GM11168 (cell line): ENCODE results near the gene CLIP2.
"Not testable (repeated sequence)": the region's sequence is repeated elsewhere in the genome, so short reads cannot be mapped to it uniquely, and the experiment has no call there.

Source experiments
- in situ Hi-C: fragments of 300-500 bp; cut with MboI; formaldehyde crosslinking; loops from one replicate; pipeline ENCODE4 v1.12.0; 2022; ENCODE audit warnings: low sequenced_read_pairs; ENCODE audit not compliant: unreplicated experiment

CLIP2 gene

DNA sequence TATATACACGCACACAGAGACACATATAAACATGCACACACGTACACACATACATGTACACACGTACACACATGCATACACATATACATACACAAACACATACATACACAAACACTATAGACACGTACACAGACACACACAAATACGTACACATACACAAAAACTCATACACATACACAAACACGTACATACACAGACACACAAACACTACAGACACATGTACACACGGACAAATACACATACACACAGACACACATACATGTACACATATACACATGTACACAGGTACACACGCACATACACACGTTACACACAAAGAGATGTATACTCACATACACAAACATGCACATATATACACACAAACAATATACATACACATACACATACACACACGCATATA, 129.3 kb downstream of the CLIP2 start:
- in situ Hi-C loops = loop anchor here (25.0 kb wide), 1 partner anchor 444 kb away; the partner anchor contains the start of gene GTF2IRD2

DNA sequence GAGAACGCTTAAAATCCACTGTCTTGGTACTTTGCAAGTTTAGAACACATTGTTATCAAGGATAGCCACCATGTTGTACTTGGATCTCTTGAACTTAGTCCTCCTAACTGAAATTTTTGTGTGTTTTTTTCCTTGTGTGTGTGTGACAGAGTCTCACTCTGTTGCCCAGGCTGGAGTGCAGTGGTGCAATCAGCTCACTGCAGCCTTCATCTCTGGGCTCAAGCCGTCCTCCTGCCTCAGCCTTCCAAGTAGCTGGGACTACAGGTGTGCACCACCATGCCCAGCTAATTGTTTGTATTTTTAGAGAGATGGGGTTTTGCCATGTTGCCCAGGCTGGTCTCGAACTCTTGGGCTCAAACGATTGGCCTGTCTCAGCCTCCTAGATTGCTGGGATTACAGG, 130.0 kb downstream of the CLIP2 start:
- in situ Hi-C loops = loop anchor here (25.0 kb wide), 1 partner anchor 443 kb away; the partner anchor contains the start of gene GTF2IRD2

GRCh38 chr7:74420006-74420405, 130.8 kb downstream of the CLIP2 start:
- in situ Hi-C loops = loop anchor here (25.0 kb wide), 1 partner anchor 442 kb away; the partner anchor contains the start of gene GTF2IRD2

- in situ Hi-C loops = loop anchor here (25.0 kb wide), 1 partner anchor 438 kb away; the partner anchor contains the start of gene GTF2IRD2
Measured at GRCh38 chr7:74424291-74424880, 135.2 kb downstream of the CLIP2 start.

DNA sequence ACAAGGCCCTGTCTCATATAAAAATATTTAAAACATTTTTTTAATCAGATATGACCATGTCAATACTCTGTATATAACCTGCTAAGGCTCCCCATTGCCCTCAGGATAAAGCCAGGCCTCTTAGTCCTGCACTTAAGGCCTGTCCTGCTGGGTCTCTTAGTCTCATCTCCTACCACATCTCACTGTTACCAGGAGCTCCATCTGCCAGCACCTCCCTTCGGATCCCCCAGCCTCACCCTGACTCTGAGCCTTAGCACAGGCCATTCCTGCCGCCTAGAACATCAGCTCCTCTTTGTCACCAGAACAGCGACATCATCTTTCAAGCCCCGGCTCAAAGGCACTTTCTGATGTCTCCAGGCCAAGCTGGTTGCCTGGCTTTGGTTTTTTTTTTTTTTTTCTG, 138.8 kb downstream of the CLIP2 start:
- in situ Hi-C loops = no loop called here

- in situ Hi-C loops = no loop called here
Measured at GRCh38 chr7:74429153-74429747, 140.0 kb downstream of the CLIP2 start.

DNA sequence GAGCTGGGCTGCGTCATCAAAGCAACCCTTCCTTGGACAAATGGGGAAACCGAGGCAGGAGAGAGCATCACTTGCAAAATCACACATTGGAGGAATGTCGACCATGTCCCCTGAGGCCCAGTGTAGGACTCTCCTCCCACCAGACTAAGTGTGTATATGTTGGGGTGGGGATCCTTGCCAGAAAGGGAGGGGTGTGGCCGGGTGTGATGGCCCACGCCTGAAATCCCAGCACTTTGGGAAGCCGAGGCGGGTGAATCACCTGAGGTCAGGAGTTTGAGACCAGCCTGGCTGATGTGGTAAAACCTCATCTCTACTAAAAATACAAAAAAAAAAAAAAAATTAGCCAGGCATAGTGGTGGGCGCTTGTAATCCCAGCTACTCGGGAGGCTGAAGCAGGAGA, 141.2 kb downstream of the CLIP2 start:
- in situ Hi-C loops = not testable (repeated sequence)

DNA sequence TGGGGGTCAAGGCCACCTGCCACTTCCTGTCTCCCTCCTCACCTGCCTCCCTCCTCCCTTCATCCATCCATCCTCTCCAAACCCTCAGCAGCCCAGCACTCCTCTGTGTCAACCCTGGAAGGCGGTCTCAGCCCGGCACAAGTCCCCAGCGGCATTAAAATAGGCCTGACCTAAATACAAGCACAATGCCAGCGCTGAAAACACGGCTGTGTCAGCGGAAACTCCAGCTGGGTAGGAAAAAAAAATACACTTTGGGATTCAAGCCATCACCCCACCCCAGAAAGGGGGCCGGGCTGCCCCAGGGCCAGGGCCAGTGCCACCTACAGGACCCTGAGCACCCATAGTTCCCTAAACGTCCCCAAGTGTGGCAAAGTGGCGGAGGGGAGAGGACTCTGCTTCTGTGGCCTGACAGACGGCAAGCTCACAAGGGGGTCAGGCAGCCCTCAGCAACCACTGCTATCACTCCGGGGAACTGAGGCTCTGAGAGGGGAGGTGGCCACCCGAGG, 141.8 kb downstream of the CLIP2 start:
- in situ Hi-C loops = no loop called here

GRCh38 chr7:74437291-74437571, 148.0 kb downstream of the CLIP2 start:
- in situ Hi-C loops = not testable (repeated sequence)

- in situ Hi-C loops = no loop called here
Measured at GRCh38 chr7:74438327-74438726, 149.1 kb downstream of the CLIP2 start.

DNA sequence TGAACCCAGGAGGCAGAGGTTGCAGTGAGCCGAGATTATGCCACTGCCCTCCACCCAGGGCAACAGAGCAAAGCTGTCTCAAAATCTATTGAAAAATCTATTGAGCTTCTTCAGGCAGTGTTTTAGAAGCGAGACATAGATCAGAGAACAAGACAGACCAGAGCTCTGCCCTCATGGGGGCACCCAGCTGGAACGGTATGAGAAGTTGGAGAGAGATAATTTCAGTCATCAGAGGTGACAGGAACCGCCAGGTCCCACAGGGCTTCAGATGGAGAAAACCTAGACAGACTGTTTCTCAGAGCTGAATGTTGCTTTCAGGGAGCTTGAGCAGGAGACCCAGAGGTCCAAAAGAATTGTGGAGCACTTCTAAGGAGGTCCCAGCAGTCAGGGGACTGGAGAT, 150.3 kb downstream of the CLIP2 start:
- in situ Hi-C loops = no loop called here

GRCh38 chr7:74440143-74440542, 150.9 kb downstream of the CLIP2 start:
- in situ Hi-C loops = loop anchor here (10.0 kb wide), 1 partner anchor 125 kb away; no protein-coding TSS in a partner anchor

GRCh38 chr7:74441801-74442200, 152.6 kb downstream of the CLIP2 start:
- in situ Hi-C loops = loop anchor here (10.0 kb wide), 1 partner anchor 123 kb away; no protein-coding TSS in a partner anchor

- in situ Hi-C loops = loop anchor here (10.0 kb wide), 1 partner anchor 121 kb away; no protein-coding TSS in a partner anchor
Measured at GRCh38 chr7:74443543-74444247, 154.5 kb downstream of the CLIP2 start.

DNA sequence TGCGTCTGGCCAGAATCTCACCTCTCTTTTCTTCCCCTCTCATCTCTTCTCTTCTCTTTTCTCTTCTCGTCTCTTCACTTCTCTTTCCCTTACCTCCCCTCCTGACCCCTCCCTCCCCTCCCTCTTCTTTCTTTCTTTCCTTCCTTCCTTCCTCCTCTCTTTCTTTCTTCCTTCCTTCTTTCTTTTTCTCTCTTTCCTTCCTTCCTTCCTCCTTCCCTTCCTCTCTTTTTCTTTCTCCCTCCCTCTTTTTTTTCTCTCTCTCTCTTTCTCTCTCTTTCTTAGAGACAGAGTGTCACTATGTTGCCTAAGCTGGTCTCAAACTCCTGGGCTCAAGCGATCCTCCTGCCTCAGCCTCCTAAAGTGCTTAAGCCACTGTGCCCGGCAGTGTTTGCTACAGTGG, 159.9 kb downstream of the CLIP2 start:
- in situ Hi-C loops = loop anchor here (10.0 kb wide), 1 partner anchor 116 kb away; no protein-coding TSS in a partner anchor

GRCh38 chr7:74449809-74450397, 160.7 kb downstream of the CLIP2 start:
- in situ Hi-C loops = loop anchor here (10.0 kb wide), 1 partner anchor 115 kb away; no protein-coding TSS in a partner anchor

DNA sequence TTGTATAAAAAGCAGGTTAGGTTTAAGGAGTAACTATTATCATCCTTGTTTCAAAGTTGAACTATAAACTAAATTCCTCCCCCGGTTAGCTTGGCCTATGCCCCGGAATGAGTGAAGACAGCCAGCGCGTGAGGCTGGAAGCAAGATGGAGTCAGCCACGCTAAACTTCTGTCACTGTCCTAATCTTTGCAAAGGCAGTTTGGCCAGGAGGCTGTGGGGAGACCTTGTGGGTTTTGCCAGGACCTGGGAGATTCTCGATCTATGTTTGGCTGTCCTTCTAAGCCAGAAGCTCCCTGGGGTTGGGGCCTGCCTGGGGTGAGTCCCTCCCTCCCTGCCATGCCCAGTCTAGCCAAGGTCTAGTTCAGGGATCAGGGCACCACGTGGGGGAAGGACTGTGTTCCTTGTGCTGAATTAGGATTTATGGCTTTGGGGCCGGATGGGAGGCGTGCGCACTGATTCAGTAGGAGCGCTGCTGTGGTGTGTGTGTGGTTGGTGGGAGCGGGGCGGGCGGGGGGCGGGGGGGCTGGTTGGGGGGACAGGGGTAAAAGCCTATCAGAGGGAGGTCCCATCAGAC, 163.6 kb downstream of the CLIP2 start:
- in situ Hi-C loops = no loop called here

DNA sequence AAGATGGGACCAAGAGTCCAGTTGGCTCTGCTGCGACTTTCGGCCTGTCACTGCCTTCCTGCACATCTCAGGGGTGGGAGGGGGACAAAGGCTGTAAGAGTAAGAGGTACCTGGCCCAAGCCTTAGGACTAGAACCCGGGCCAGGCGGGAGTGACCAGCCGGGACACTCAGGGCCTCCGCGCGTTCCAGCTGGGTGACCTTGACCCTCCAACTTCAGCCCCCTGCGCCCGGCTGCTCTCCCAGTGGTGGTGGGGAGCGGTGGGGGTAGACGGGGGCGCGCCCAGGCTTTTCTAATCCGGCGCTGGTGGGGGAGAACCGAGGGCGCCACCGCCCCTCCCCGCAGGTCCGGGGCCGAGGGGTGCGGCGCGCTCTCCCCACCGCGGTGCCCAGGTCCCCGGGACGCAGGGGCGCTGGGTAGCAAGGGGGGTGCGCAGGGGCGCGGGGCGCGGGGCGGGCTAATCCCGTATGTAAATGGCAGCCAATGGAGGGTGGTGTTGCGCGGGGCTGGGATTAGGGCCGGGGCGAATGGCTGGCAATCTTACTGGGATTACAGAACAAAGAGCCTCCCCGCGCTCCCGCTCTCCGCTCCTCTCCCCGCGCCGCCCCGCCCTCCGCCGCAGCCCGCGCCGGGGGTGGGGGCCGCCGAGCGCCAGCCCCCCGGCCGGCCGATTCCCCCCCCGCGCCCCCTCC, 164.3 kb downstream of the CLIP2 start, which contains the start of gene GTF2IRD1:
TSS of gene GTF2IRD1 (plus strand) at position 585 of the 690 bp plus-strand sequence. CDS start 54,175 bp downstream, outside the sequence.
- in situ Hi-C loops = no loop called here
